GM12891 (cell line): Measurements from ENCODE around the gene DPP8.
"Not testable (repeated sequence)": the region's sequence is repeated elsewhere in the genome, so short reads cannot be mapped to it uniquely, and the experiment has no call there.

Source experiments
- DNase-seq: peaks from one replicate; pipeline ENCODE4 v3.0.0; 2011; ENCODE audit warnings: low spot score; ENCODE audit not compliant: insufficient read length
- FAIRE-seq: peaks from 2 replicates; lab custom pipeline; 2011; peaks lifted over from hg19 to GRCh38; lab: Jason Lieb, UNC
- PAX5 ChIP-seq: IDR thresholded peaks from 2 replicates; pipeline ENCODE4 v1.6.1; 2011; ENCODE audit warnings: low read length, moderate library complexity, mild to moderate bottlenecking; ENCODE audit not compliant: insufficient read depth, severe bottlenecking
- POLR2A ChIP-seq: IDR thresholded peaks from 2 replicates; pipeline ENCODE4 v1.6.1; 2011; ENCODE audit warnings: low read depth, low read length, control low read depth
- POLR2AphosphoS5 ChIP-seq: IDR thresholded peaks from 2 replicates; pipeline ENCODE4 v1.6.1; 2011; ENCODE audit warnings: low read depth, low read length, control low read depth
- POU2F2 ChIP-seq: IDR thresholded peaks from 2 replicates; pipeline ENCODE4 v1.6.1; 2011; ENCODE audit warnings: low read depth, mild to moderate bottlenecking, control low read depth, low read length, moderate library complexity
- SPI1 ChIP-seq: IDR thresholded peaks from 2 replicates; pipeline ENCODE4 v1.6.1; 2011; ENCODE audit warnings: low read depth, low read length, control low read depth
- TAF1 ChIP-seq: IDR thresholded peaks from 2 replicates; pipeline ENCODE4 v1.6.1; 2011; ENCODE audit warnings: low read depth, low read length, control low read depth

The DPP8 gene

GRCh38 chr15:65406424-65407000 lies 111.0 kb downstream of the DPP8 start:
- DNase-seq, result no peak
- FAIRE-seq, result no peak
- TF ChIP-seq POLR2AphosphoS5 (no peak), POU2F2 (no peak), POLR2A (no peak), PAX5 (no peak), TAF1 (no peak), SPI1 (no peak)

- TF ChIP-seq SPI1 (no peak), POLR2A (no peak), POU2F2 (no peak), POLR2AphosphoS5 (no peak), TAF1 (no peak), PAX5 (no peak)
- DNase-seq, result no peak
- FAIRE-seq, result no peak
These were observed 111.6 kb downstream of the DPP8 start for GRCh38 chr15:65405791-65406423.

DNA sequence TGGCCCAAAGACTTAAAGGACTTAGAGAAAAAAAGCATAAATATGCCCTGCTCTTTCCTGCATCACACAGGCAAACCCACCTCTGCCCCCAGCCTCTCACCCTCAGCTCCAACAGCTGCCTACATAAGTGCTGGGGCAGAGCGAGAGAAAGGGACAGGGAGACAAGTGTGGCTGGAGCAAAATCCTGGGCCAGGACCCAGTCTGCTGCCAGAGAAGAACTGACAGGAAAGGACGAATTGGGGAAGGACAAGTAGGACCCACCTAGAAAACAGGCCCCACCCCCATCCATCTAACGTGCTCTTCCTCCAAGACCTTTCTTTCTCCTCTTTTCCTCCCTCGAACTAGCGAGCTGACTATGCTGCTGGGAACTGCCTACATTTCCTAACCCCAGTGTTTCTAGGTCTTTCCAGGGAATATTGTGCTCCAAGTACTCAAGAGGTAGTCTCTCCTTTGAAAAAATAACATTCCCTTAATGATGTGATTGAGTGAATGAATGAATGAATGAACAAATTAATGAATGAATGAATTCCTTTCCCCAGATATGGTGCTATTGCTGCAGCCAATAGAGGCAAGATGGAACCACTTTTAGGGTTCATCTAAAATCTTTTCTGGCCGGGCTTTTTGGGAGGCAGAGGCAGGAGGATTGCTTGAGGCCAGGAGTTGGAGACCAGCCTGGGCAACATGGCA lies 113.2 kb downstream of the DPP8 start:
- no peak for DNase-seq

GRCh38 chr15:65402961-65403360 lies 114.5 kb downstream of the DPP8 start:
- FAIRE-seq, result no peak
- no peak for TF ChIP-seq POU2F2
- no peak for TF ChIP-seq TAF1
- no peak for DNase-seq

More for the DNA sequence above, 113.2 kb downstream of the DPP8 start:
- TF ChIP-seq TAF1, result no peak
- no peak for TF ChIP-seq POLR2AphosphoS5
- no peak for TF ChIP-seq PAX5
- no peak for TF ChIP-seq POU2F2
- no peak for TF ChIP-seq POLR2A
- TF ChIP-seq SPI1, result no peak
- no peak for FAIRE-seq

DNA sequence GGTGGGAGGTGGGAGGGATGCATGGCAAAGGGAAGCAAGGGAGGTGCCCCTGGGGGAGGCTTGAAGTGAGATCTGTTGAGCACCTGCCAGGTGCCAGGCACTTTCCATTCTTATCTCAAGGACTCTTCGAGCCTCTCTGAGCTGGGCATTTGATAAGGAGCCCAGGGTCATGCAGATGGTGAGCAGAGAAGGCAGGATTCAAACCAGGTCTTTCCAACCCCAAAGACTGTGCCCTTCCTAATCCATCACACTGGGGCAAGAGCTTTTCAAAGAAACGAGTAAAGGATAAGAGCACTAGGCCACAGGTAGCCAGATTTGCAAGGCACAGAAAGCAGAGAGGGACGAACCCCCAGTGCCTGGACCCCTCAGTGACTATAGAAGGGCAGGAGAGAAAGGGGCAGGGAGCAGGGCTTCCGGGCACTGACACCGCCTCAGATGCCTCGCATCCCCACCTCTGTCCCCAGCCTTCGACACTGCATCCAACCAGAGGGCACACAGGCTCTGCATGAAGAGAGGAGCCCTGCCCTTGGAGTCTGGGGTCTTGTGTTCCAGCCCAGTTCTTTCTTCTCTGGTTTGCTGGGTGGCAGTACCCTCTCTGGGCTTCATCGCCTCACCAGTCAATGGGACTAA lies 115.8 kb downstream of the DPP8 start:
- DNase-seq (no peak), FAIRE-seq (no peak)
- no peak for TF ChIP-seq POLR2A
- TF ChIP-seq SPI1, result no peak
- TF ChIP-seq PAX5, result no peak
- TF ChIP-seq POLR2AphosphoS5, result no peak
- TF ChIP-seq TAF1, result no peak
- no peak for TF ChIP-seq POU2F2

GRCh38 chr15:65400760-65401610 lies 116.5 kb downstream of the DPP8 start:
- DNase-seq (peak; percentile 78), FAIRE-seq (peak; percentile 84)
- TF ChIP-seq SPI1, result no peak
- TF ChIP-seq POLR2A, result no peak
- TF ChIP-seq POU2F2, result no peak
- TF ChIP-seq PAX5, result no peak
- no peak for TF ChIP-seq TAF1
- TF ChIP-seq POLR2AphosphoS5, result no peak

DNA sequence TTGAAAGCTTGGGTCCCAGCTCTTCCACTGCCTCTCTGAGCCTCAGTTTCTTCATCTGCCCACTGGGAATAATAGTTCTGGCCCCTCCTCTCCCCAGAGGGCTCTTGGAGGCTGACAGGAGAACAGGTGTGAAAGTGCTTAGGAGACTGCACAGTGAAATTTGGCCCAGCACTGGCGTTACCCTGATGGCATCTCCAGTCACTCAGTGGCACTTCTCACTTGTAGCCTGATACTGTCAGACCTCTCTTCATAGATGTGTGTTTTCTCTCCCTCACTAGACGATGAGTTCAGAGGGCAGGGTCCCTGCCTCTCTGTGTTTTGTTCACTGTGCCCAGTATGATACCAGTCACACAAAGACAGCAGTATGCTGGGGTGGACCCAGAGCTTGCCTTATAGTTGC lies 117.5 kb downstream of the DPP8 start:
- FAIRE-seq, result no peak
- DNase-seq, result no peak
- TF ChIP-seq POU2F2 (no peak), PAX5 (no peak), SPI1 (no peak), POLR2A (no peak), TAF1 (no peak), POLR2AphosphoS5 (no peak)

- DNase-seq (no peak), FAIRE-seq (no peak)
- TF ChIP-seq POLR2AphosphoS5 (no peak), POLR2A (no peak), TAF1 (no peak), PAX5 (no peak), POU2F2 (no peak), SPI1 (no peak)
These were observed 118.3 kb downstream of the DPP8 start for GRCh38 chr15:65399001-65399706.

- FAIRE-seq, DNase-seq: not testable (repeated sequence)
These were observed 119.0 kb downstream of the DPP8 start for GRCh38 chr15:65398486-65398885.
